Transverse colon (tissue), 4 donors: ENCODE results near the gene PHACTR3. TPM values are rescaled to one million over a fixed set of nuclear protein-coding genes. Genes with fewer than 3 reads are reported as not detected.

Source experiments
- DNase-seq: peaks from one replicate; pipeline ENCODE4 v3.0.0-alpha.2; 2019
- H3K27ac ChIP-seq, 4 donors: fragments of 200-600 bp; sonication (generic); 2 replicates each; pipeline ENCODE4 v1.5.1; 2016 to 2018; ENCODE audit warnings: inconsistent platforms in 4 of 4
- H3K27me3 ChIP-seq: fragments of 200-600 bp; sonication (generic); 2 replicates; pipeline ENCODE4 v1.5.1; 2017; ENCODE audit warnings: inconsistent platforms
- H3K36me3 ChIP-seq, 4 donors: fragments of 200-600 bp; sonication (generic); 2 replicates each; pipeline ENCODE4 v1.5.1; 2017 to 2019; ENCODE audit warnings: inconsistent platforms in 4 of 4
- H3K4me1 ChIP-seq, 4 donors: fragments of 200-600 bp; sonication (generic); 2 replicates each; pipeline ENCODE4 v1.5.1; 2017 to 2020; ENCODE audit warnings: inconsistent platforms in 4 of 4
- H3K4me3 ChIP-seq, 4 donors: fragments of 200-600 bp; sonication (generic); 1 replicate in 1 of 4; 2 replicates in 3 of 4; pipeline versions ENCODE4 v1.5.1 to v1.6.1; 2017 to 2019; ENCODE audit warnings: inconsistent platforms in 4 of 4
- H3K9me3 ChIP-seq, 2 donors: fragments of 200-600 bp; sonication (generic); 2 replicates each; pipeline ENCODE4 v1.5.1; 2017 to 2019; ENCODE audit warnings: inconsistent platforms in 2 of 2
- EP300 ChIP-seq: sonication (generic); formaldehyde crosslinking; IDR thresholded peaks from one replicate; pipeline ENCODE4 v1.6.1; 2017; ENCODE audit warnings: antibody characterized with exemption, low read depth
- POLR2A ChIP-seq: fragments of 450-650 bp; IDR thresholded peaks from one replicate; pipeline ENCODE4 v1.6.1; 2016; ENCODE audit warnings: antibody characterized with exemption, mild to moderate bottlenecking, moderate library complexity
- POLR2AphosphoS5 ChIP-seq, 3 donors: sonication (generic); formaldehyde crosslinking; IDR thresholded peaks; one replicate each; pipeline ENCODE4 v1.6.1; 2016; ENCODE audit warnings: antibody characterized with exemption in 3 of 3
- WGBS, 2 donors: methylation state at CpG; one replicate each; pipeline ENCODE4 v1.1.5; 2018; ENCODE audit warnings: low coverage in 1 of 2; 5-methylcytosine and 5-hydroxymethylcytosine counted together
- in situ Hi-C, 4 donors: fragments of 200-750 bp; cut with MboI; loops; one replicate each; pipeline versions ENCODE4 v1.15.0 to v1.15.1; 2017; ENCODE audit warnings: low sequenced_read_pairs in 3 of 4, low pct_ligation_motif_present in 1 of 4, low pct_unique_long_range_greater_than_20kb in 1 of 4
- intact Hi-C: fragments of 100-400 bp; cut with DNase I; formaldehyde crosslinking; loops from one replicate; pipeline ENCODE4 v1.15.1; 2023; ENCODE audit warnings: low total_unique reads
- total RNA-seq, 4 donors: library from RNA; depleted of rRNA; stranded (reverse); fragments of >200 nt; gene quantifications; one replicate each; pipeline ENCODE4 v1.1.0, GENCODE V29; 2016
- TF ChIP-seq, protein P1 (sequence below), 5 experiments: fragments of 200-600 bp in 3 of 5; fragments of 450-650 bp in 2 of 5; sonication (generic) in 3 of 5; IDR thresholded peaks; 1 replicate in 2 of 5; 2 replicates in 3 of 5; pipeline ENCODE4 v1.5.1; 2016 to 2017; ENCODE audit warnings: antibody characterized with exemption in 5 of 5, inconsistent platforms in 3 of 5, mild to moderate bottlenecking in 2 of 5, moderate library complexity in 1 of 5

PHACTR3 gene
- total RNA-seq, 4 donors from 2014 or later, result 1.6 to 7.1 (median 5.6) TPM

DNA sequence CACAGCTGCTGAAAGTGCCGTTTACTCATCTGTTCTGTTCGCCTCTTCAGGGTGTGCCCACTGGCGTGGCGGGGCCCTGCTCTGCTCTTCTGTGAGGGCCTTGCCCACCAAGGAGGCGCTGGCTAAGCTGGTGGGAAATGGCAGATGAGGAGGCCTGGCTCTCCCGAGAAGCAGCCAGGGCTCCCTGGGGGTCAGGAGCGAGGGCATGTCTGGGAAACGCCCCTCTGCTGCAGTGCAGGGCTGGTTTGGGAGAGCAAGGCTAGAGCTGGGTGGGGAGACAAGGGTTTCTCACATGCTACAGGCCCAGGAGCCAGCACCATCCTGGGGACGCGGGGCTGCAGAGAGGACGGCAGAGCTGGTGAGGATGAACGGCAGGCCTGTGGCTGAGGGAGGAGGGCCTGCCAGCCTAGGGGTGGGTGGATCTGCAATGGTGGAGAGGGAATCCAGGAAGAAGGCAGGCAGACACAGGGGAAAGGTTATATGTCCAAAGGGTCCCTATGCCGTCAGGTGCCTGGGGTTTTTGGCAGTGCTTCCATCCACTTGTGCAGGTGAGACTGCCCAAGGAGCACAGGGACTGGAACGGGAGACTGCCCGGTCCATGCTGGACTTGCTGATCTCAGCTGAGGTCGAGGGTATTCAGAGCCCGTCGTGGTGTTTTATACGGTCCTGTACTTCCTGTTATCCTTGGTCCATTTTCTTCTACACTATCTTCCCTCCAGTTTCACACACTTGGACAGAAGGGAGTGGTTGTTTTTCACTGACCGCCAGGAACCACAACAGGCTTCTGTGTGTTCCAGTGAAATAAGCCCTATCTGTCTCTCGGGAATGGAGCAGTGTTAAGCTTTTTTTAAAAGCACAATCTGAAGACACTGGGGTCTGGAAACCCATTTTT, 209.9 kb downstream of the PHACTR3 start:
- Histone ChIP-seq H3K4me3 (no peak overlapping the region), H3K36me3 (no peaks in the 10 kb centered on the region), H3K4me1 (no peaks in the 10 kb centered on the region), H3K27ac (no peak overlapping the region), H3K9me3 (no peaks in the 10 kb centered on the region), H3K27me3 (no peaks in the 10 kb centered on the region)
- TF ChIP-seq, protein P1, sequence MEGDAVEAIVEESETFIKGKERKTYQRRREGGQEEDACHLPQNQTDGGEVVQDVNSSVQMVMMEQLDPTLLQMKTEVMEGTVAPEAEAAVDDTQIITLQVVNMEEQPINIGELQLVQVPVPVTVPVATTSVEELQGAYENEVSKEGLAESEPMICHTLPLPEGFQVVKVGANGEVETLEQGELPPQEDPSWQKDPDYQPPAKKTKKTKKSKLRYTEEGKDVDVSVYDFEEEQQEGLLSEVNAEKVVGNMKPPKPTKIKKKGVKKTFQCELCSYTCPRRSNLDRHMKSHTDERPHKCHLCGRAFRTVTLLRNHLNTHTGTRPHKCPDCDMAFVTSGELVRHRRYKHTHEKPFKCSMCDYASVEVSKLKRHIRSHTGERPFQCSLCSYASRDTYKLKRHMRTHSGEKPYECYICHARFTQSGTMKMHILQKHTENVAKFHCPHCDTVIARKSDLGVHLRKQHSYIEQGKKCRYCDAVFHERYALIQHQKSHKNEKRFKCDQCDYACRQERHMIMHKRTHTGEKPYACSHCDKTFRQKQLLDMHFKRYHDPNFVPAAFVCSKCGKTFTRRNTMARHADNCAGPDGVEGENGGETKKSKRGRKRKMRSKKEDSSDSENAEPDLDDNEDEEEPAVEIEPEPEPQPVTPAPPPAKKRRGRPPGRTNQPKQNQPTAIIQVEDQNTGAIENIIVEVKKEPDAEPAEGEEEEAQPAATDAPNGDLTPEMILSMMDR (IDR thresholded peaks at IDR 0.05), result no peak
- TF ChIP-seq POLR2AphosphoS5 (IDR thresholded peaks at IDR 0.05), result no peak
- no peak for TF ChIP-seq EP300
- TF ChIP-seq POLR2A, result no peak
- in situ Hi-C loops (no loop called here), intact Hi-C loops (no loop called here)
- DNase-seq, result no peak
- WGBS, 2 donors, result 70 to 83% methylated on average over 4 to 21 of the region's 21 CpGs

- intact Hi-C loops, result no loop called here
- DNase-seq, result no peak
- 73 to 92% methylated on average over 2 to 8 of the region's 8 CpGs for WGBS, 2 donors
Observed at GRCh38 chr20:59814840-59815340, 210.6 kb downstream of the PHACTR3 start.

DNA sequence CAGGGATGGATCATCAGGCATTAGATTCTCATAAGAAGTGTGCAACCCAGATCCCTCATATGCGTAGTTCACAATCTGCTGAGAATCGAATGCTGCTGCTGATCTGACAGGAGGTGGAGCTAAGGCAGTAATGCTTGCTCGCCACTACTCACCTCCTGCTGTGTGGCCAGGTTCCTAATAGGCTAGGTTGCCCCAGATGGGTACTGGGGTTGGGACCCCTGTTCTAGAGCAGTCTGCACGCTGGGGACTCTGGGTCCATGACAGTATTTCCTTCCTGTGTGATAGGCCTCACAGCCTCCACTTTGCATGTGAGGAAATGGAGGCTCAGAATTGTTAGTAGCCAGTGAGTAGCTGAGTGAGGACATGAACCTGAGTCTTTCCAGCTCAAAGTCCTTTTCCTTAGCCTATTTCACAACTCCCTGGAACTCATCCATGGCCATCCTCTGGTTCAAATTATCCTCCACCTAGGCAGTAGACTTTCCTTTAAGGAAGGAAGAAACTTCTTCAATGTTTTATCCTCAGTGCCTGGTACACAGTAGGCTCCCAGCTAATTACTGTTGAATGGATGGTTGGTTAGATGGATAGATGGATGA, 211.9 kb downstream of the PHACTR3 start:
- H3K9me3 ChIP-seq, result no peaks in the 10 kb centered on the region
- in situ Hi-C loops, result no loop called here
- H3K36me3 ChIP-seq, result no peaks in the 10 kb centered on the region
- TF ChIP-seq POLR2A, result no peak
- TF ChIP-seq POLR2AphosphoS5 (IDR thresholded peaks at IDR 0.05), result no peak
- no peak for TF ChIP-seq EP300
- TF ChIP-seq, protein P1 (IDR thresholded peaks at IDR 0.05), result no peak
- H3K4me3 ChIP-seq, result no peak overlapping the region
- 89 to 100% methylated on average over 2 to 4 of the region's 4 CpGs for WGBS, 2 donors
- no peaks in the 10 kb centered on the region for H3K27me3 ChIP-seq
- DNase-seq, result no peak
- no peaks in the 10 kb centered on the region for H3K4me1 ChIP-seq
- intact Hi-C loops, result no loop called here
- no peak overlapping the region for H3K27ac ChIP-seq

More at GRCh38 chr20:59814840-59815340, 210.6 kb downstream of the PHACTR3 start:
- in situ Hi-C loops, result no loop called here
- no peak overlapping the region for H3K4me3 ChIP-seq
- no peaks in the 10 kb centered on the region for H3K4me1 ChIP-seq
- no peaks in the 10 kb centered on the region for H3K36me3 ChIP-seq
- no peak overlapping the region for H3K27ac ChIP-seq
- no peaks in the 10 kb centered on the region for H3K27me3 ChIP-seq
- TF ChIP-seq POLR2AphosphoS5 (IDR thresholded peaks at IDR 0.05), result no peak
- H3K9me3 ChIP-seq, result no peaks in the 10 kb centered on the region

GRCh38 chr20:59817406-59817805, 213.1 kb downstream of the PHACTR3 start:
- Histone ChIP-seq H3K9me3 (no peaks in the 10 kb centered on the region), H3K27ac (no peak overlapping the region), H3K27me3 (no peaks in the 10 kb centered on the region), H3K4me3 (no peak overlapping the region), H3K36me3 (no peaks in the 10 kb centered on the region), H3K4me1 (no peaks in the 10 kb centered on the region)
- no peak for DNase-seq
- in situ Hi-C loops, result no loop called here
- no peak for TF ChIP-seq POLR2AphosphoS5 (IDR thresholded peaks at IDR 0.05)
- TF ChIP-seq, protein P1 (IDR thresholded peaks at IDR 0.05), result no peak
- no peak for TF ChIP-seq EP300
- no peak for TF ChIP-seq POLR2A
- intact Hi-C loops, result no loop called here
- 88% methylated on average over 4 of the region's 4 CpGs; no CpG with 5 or more reads in 1 of the 2 donors for WGBS, 2 donors
